ENCODE results near the gene PLA1A.

- no peak for TF ChIP-seq CTCF (conservative IDR thresholded peaks at IDR 0.05; ENCODE audit: low read length)
- TF ChIP-seq EZH2phosphoT487 (IDR thresholded peaks at IDR 0.05; ENCODE audit: borderline replicate concordance): no peak
These were observed 35.3 kb upstream of the PLA1A start for GRCh38 chr3:119562307-119562961.

Measured in Loucy (cell line).